ENCODE data around the gene NFASC.

NFASC gene

DNA sequence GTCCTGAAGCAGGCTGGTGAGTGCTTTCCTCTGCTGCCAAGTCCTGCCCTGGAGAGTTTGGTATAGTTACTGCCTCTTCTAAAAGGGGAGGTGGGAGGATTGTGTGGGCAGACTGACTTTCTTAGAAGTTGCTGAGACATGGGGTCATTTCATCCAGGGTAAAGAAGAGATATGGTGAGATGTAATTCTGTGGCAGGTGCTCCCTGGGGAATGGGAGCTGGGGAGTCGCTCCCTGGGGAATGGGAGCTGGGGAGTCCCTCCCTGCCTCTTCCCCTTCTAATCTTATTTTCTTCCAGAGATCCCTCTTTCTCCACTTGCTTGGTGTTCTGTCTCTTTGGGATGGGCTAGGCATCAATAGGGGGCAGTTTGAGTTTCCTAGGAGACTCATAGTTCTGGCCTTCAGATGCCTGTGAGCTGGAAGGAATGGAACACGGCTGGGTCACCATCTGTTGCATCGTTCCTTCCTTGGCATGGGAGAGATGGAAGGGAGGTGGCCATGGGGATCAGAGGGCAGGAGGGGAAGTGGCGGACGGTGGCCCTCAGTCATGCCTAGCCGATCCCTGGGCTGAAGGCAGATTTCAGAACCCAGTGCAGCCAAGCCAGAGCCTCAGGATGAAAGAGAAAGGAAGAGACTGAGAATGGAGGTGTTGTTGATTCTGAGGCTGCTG is 59.0 kb downstream of the NFASC start:
- Histone ChIP-seq H3K9me3 (no peaks in the 10 kb centered on the region), H3K27me3 (peaks cover 91% of the 10 kb centered on the region)

DNA sequence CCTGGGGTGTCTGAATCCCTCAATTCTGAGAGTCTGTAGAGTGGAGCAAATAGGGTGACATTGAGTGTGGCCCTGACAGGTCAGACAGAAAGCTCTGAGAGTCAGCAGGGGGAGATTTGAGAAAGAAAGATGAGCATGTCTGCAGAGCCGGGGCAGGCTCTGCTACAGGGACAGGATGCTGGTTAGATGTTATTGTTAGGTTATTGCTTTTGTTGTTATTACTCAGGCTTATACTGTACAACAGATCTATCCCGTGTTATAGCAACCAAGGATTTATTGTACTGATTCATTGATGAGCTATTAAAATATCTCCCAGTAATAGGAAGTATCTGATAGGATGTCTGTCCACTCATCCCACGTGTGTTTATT is 59.5 kb downstream of the NFASC start:
- Histone ChIP-seq H3K27ac (no peak overlapping the region), H3K9me3 (no peaks in the 10 kb centered on the region)
- TF ChIP-seq, protein P1, sequence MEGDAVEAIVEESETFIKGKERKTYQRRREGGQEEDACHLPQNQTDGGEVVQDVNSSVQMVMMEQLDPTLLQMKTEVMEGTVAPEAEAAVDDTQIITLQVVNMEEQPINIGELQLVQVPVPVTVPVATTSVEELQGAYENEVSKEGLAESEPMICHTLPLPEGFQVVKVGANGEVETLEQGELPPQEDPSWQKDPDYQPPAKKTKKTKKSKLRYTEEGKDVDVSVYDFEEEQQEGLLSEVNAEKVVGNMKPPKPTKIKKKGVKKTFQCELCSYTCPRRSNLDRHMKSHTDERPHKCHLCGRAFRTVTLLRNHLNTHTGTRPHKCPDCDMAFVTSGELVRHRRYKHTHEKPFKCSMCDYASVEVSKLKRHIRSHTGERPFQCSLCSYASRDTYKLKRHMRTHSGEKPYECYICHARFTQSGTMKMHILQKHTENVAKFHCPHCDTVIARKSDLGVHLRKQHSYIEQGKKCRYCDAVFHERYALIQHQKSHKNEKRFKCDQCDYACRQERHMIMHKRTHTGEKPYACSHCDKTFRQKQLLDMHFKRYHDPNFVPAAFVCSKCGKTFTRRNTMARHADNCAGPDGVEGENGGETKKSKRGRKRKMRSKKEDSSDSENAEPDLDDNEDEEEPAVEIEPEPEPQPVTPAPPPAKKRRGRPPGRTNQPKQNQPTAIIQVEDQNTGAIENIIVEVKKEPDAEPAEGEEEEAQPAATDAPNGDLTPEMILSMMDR (IDR thresholded peaks at IDR 0.05) = no peak

More for the DNA sequence above, 59.0 kb downstream of the NFASC start:
- TF ChIP-seq, protein P1 (IDR thresholded peaks at IDR 0.05) = no peak
- no peak overlapping the region for H3K4me3 ChIP-seq (ENCODE audit: low read depth in 1 of 2, low read length in 1 of 2)
- H3K27ac ChIP-seq = no peak overlapping the region
- no peaks in the 10 kb centered on the region for H3K4me1 ChIP-seq (ENCODE audit: control insufficient read depth in 1 of 2, insufficient read depth in 1 of 2, low read depth in 1 of 2, low read length in 1 of 2)
- no peaks in the 10 kb centered on the region for H3K36me3 ChIP-seq

DNA sequence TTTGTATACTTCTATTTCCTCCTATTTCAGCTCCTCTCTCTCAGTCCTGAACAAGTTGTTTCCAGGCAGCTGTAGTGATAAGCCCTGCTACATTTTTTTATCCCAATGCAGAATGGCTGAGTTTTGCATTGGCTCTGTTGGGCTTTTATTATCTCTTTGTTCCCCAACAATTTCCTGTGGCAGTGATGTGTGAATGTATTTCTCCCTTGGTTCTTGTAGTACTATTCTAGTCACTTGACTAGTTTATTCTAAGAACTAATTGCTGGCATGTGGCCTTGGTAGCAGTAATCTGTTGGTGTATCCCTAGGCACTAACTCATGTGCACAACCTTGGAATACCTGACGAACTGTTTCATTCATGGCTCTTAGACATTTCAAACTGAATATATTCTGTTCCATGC is 60.7 kb downstream of the NFASC start:
- H3K27me3 ChIP-seq = peaks cover 90% of the 10 kb centered on the region
- no peak overlapping the region for H3K27ac ChIP-seq
- no peaks in the 10 kb centered on the region for H3K9me3 ChIP-seq
- no peaks in the 10 kb centered on the region for H3K36me3 ChIP-seq
- TF ChIP-seq, protein P1 (IDR thresholded peaks at IDR 0.05) = no peak
- H3K4me3 ChIP-seq (ENCODE audit: low read depth in 1 of 2, low read length in 1 of 2) = no peak overlapping the region
- H3K4me1 ChIP-seq (ENCODE audit: control insufficient read depth in 1 of 2, insufficient read depth in 1 of 2, low read depth in 1 of 2, low read length in 1 of 2) = no peaks in the 10 kb centered on the region

More for the DNA sequence above, 59.5 kb downstream of the NFASC start:
- Histone ChIP-seq H3K4me1 (ENCODE audit: control insufficient read depth in 1 of 2, insufficient read depth in 1 of 2, low read depth in 1 of 2, low read length in 1 of 2) (no peaks in the 10 kb centered on the region), H3K27me3 (peaks cover 91% of the 10 kb centered on the region), H3K36me3 (no peaks in the 10 kb centered on the region), H3K4me3 (ENCODE audit: low read depth in 1 of 2, low read length in 1 of 2) (no peak overlapping the region)

DNA sequence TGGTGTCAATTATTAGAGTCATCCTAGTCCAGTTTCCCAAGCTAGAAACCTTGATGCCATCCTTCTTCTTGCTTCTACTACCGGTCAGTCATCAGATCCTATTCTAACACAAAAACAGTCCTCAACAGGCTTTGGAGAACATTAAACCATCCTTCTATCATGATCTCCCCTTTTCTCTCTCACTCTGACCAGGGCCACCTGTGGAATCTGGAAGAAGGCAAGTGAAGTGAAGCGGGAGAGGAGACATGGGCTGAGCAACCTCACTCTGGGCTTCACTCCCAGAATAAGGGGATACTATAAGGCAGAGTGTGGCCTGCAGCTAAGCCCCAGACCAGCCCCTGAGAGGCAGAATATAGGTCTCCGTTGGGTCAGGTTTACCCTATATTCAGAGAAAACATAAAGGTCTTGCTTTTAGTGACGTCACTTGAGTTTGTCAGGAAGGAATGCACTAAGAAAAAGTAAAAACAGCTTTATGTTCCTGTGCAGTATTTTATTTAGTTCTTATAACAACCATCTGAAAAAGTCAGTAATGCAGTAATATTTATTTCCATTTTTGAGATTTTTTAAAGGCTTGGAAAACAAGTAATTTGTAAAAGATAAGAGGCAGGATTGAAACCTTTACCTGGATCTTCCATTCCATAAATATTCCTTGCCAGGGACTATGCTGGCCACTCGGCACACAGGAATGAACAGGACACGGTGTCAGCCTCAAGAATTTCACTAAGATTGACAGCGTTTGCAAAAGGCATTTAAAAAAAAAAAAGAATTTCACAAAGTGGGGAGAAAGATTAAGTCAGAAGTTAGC is 61.3 kb downstream of the NFASC start:
- peaks cover 87% of the 10 kb centered on the region for H3K27me3 ChIP-seq
- H3K27ac ChIP-seq = no peak overlapping the region
- no peak overlapping the region for H3K4me3 ChIP-seq (ENCODE audit: low read depth in 1 of 2, low read length in 1 of 2)
- TF ChIP-seq, protein P1 (IDR thresholded peaks at IDR 0.05) = no peak
- no peaks in the 10 kb centered on the region for H3K9me3 ChIP-seq
- no peaks in the 10 kb centered on the region for H3K36me3 ChIP-seq
- H3K4me1 ChIP-seq (ENCODE audit: control insufficient read depth in 1 of 2, insufficient read depth in 1 of 2, low read depth in 1 of 2, low read length in 1 of 2) = no peaks in the 10 kb centered on the region

DNA sequence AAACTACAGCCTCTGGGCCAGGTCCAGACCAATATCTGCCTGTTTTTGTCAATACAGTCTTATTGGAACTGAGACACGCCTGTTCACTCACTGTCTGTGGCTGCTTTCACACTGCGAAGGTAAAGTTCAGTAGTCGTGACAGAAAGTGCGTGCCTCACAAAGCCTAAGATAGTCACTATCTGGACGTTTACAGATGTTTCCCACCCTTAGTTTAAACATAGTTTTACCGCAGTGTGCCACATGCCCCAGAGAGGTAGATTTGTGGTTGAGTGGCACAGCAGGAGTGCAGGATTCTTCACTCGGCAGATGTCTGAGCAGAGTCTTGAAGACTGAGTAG is 61.9 kb downstream of the NFASC start:
- peaks cover 87% of the 10 kb centered on the region for H3K27me3 ChIP-seq
- H3K4me1 ChIP-seq (ENCODE audit: control insufficient read depth in 1 of 2, insufficient read depth in 1 of 2, low read depth in 1 of 2, low read length in 1 of 2) = no peaks in the 10 kb centered on the region
- no peak overlapping the region for H3K4me3 ChIP-seq (ENCODE audit: low read depth in 1 of 2, low read length in 1 of 2)
- TF ChIP-seq, protein P1 (IDR thresholded peaks at IDR 0.05) = no peak
- H3K36me3 ChIP-seq = no peaks in the 10 kb centered on the region
- no peak overlapping the region for H3K27ac ChIP-seq
- no peaks in the 10 kb centered on the region for H3K9me3 ChIP-seq

Data from neutrophil (primary cell).